HEK293 (cell line): ENCODE measurements around the gene UBL7.

Source experiments
- CTCF ChIP-seq: fragments of 450-650 bp; formaldehyde crosslinking; IDR thresholded peaks from 2 replicates; pipeline ENCODE4 v1.5.1; 2016; ENCODE audit warnings: missing biosample characterization, missing genetic modification characterization
- GLI4 ChIP-seq: fragments of 450-650 bp; formaldehyde crosslinking; IDR thresholded peaks from 2 replicates; pipeline ENCODE4 v1.5.1; 2016; ENCODE audit warnings: missing biosample characterization, missing genetic modification characterization
- GLIS1 ChIP-seq: fragments of 450-650 bp; formaldehyde crosslinking; IDR thresholded peaks from 2 replicates; pipeline ENCODE4 v1.5.1; 2016; ENCODE audit warnings: missing biosample characterization, missing genetic modification characterization
- INSM2 ChIP-seq: fragments of 450-650 bp; formaldehyde crosslinking; IDR thresholded peaks from 2 replicates; pipeline ENCODE4 v1.5.1; 2016; ENCODE audit warnings: missing biosample characterization, missing genetic modification characterization
- KLF10 ChIP-seq: fragments of 450-650 bp; IDR thresholded peaks from 2 replicates; pipeline ENCODE4 v1.5.1; 2018; ENCODE audit warnings: missing biosample characterization, mild to moderate bottlenecking, missing genetic modification characterization
- PATZ1 ChIP-seq: fragments of 450-650 bp; formaldehyde crosslinking; IDR thresholded peaks from 2 replicates; pipeline ENCODE4 v1.5.1; 2016; ENCODE audit warnings: missing biosample characterization, missing genetic modification characterization
- SALL2 ChIP-seq: fragments of 450-650 bp; formaldehyde crosslinking; IDR thresholded peaks from 2 replicates; pipeline ENCODE4 v1.5.0; 2017; ENCODE audit warnings: missing biosample characterization, mild to moderate bottlenecking, missing genetic modification characterization, borderline replicate concordance
- TRIM28 ChIP-seq: IDR thresholded peaks from 2 replicates; pipeline ENCODE4 v1.6.1; 2011; ENCODE audit warnings: low read length, control low read depth, borderline replicate concordance
- WT1 ChIP-seq: fragments of 450-650 bp; formaldehyde crosslinking; IDR thresholded peaks from 2 replicates; pipeline ENCODE4 v1.5.1; 2016; ENCODE audit warnings: missing biosample characterization, missing genetic modification characterization
- ZBTB1 ChIP-seq: fragments of 450-650 bp; formaldehyde crosslinking; IDR thresholded peaks from 2 replicates; pipeline ENCODE4 v1.5.1; 2016; ENCODE audit warnings: missing biosample characterization, missing genetic modification characterization
- ZBTB17 ChIP-seq: fragments of 450-650 bp; formaldehyde crosslinking; IDR thresholded peaks from 2 replicates; pipeline ENCODE4 v1.5.1; 2016; ENCODE audit warnings: missing biosample characterization, missing genetic modification characterization
- ZEB2 ChIP-seq: fragments of 450-650 bp; formaldehyde crosslinking; IDR thresholded peaks from 2 replicates; pipeline ENCODE4 v1.5.1; 2016; ENCODE audit warnings: missing biosample characterization, missing genetic modification characterization
- ZFHX2 ChIP-seq: fragments of 450-650 bp; formaldehyde crosslinking; conservative IDR thresholded peaks from 2 replicates; pipeline ENCODE4 v1.5.1; 2016; ENCODE audit warnings: missing biosample characterization, missing genetic modification characterization
- ZFP37 ChIP-seq: fragments of 450-650 bp; formaldehyde crosslinking; IDR thresholded peaks from 2 replicates; pipeline ENCODE4 v1.5.1; 2016; ENCODE audit warnings: missing biosample characterization, missing genetic modification characterization
- ZNF146 ChIP-seq: fragments of 450-650 bp; formaldehyde crosslinking; IDR thresholded peaks from 2 replicates; pipeline ENCODE4 v1.5.1; 2016; ENCODE audit warnings: missing biosample characterization, missing genetic modification characterization
- ZNF157 ChIP-seq: fragments of 450-650 bp; formaldehyde crosslinking; IDR thresholded peaks from 2 replicates; pipeline ENCODE4 v1.5.1; 2016; ENCODE audit warnings: missing biosample characterization, missing genetic modification characterization
- ZNF211 ChIP-seq: fragments of 450-650 bp; formaldehyde crosslinking; IDR thresholded peaks from 2 replicates; pipeline ENCODE4 v1.5.1; 2016; ENCODE audit warnings: low read depth, missing biosample characterization, missing genetic modification characterization
- ZNF239 ChIP-seq: fragments of 450-650 bp; formaldehyde crosslinking; IDR thresholded peaks from 2 replicates; pipeline ENCODE4 v1.5.1; 2016; ENCODE audit warnings: missing biosample characterization, missing genetic modification characterization
- ZNF302 ChIP-seq: fragments of 450-650 bp; formaldehyde crosslinking; IDR thresholded peaks from 2 replicates; pipeline ENCODE4 v1.5.1; 2016; ENCODE audit warnings: missing biosample characterization, missing genetic modification characterization, low read depth
- ZNF354C ChIP-seq: fragments of 450-650 bp; formaldehyde crosslinking; IDR thresholded peaks from 2 replicates; pipeline ENCODE4 v1.5.1; 2016; ENCODE audit warnings: missing biosample characterization, missing genetic modification characterization, low read depth, borderline replicate concordance
- ZNF362 ChIP-seq: fragments of 450-650 bp; formaldehyde crosslinking; IDR thresholded peaks from 2 replicates; pipeline ENCODE4 v1.5.1; 2016; ENCODE audit warnings: missing biosample characterization, missing genetic modification characterization
- ZNF37A ChIP-seq: fragments of 450-650 bp; IDR thresholded peaks from 2 replicates; pipeline ENCODE4 v1.5.1; 2018; ENCODE audit warnings: missing biosample characterization, missing genetic modification characterization
- ZNF398 ChIP-seq: fragments of 450-650 bp; formaldehyde crosslinking; IDR thresholded peaks from 2 replicates; pipeline ENCODE4 v1.5.1; 2017; ENCODE audit warnings: missing biosample characterization, missing genetic modification characterization
- ZNF624 ChIP-seq: fragments of 450-650 bp; formaldehyde crosslinking; IDR thresholded peaks from 2 replicates; pipeline ENCODE4 v1.5.1; 2017; ENCODE audit warnings: missing biosample characterization, missing genetic modification characterization
- ZNF629 ChIP-seq: fragments of 450-650 bp; formaldehyde crosslinking; IDR thresholded peaks from 2 replicates; pipeline ENCODE4 v1.5.1; 2017; ENCODE audit warnings: missing biosample characterization, missing genetic modification characterization
- ZNF639 ChIP-seq: fragments of 450-650 bp; formaldehyde crosslinking; IDR thresholded peaks from 2 replicates; pipeline ENCODE4 v1.5.1; 2016; ENCODE audit warnings: missing biosample characterization, missing genetic modification characterization
- ZNF664 ChIP-seq: fragments of 450-650 bp; formaldehyde crosslinking; IDR thresholded peaks from 2 replicates; pipeline ENCODE4 v1.5.1; 2016; ENCODE audit warnings: missing biosample characterization, missing genetic modification characterization
- ZSCAN30 ChIP-seq: fragments of 450-650 bp; IDR thresholded peaks from 2 replicates; pipeline ENCODE4 v1.5.1; 2018; ENCODE audit warnings: missing biosample characterization, mild to moderate bottlenecking, missing genetic modification characterization, moderate library complexity
- ZSCAN5A ChIP-seq: fragments of 450-650 bp; formaldehyde crosslinking; IDR thresholded peaks from 2 replicates; pipeline ENCODE4 v1.5.1; 2016; ENCODE audit warnings: missing biosample characterization, missing genetic modification characterization

Gene UBL7

GRCh38 chr15:74396445-74397238, 64.3 kb downstream of the UBL7 start (continued):
- no peak for TF ChIP-seq ZSCAN30
- no peak for TF ChIP-seq ZNF37A (tag by site-specific recombination)
- no peak for TF ChIP-seq SALL2
- TF ChIP-seq WT1, result no peak
- no peak for TF ChIP-seq GLI4 (tag by site-specific recombination)
- TF ChIP-seq ZNF639 (tag by site-specific recombination), result peak; percentile 51; the same call in 1 of the 2 replicates
- no peak for TF ChIP-seq ZBTB17 (tag by site-specific recombination)
- no peak for TF ChIP-seq ZNF624
- TF ChIP-seq ZNF398, result peak; percentile 29; the same call in 1 of the 2 replicates
- no peak for TF ChIP-seq ZNF239 (tag by site-specific recombination)
- peak; percentile 62; the same call in 1 of the 2 replicates for TF ChIP-seq KLF10 (tag by site-specific recombination)
- TF ChIP-seq TRIM28, result no peak
- 0 out of 2 replicates have a peak, but pooled peaks have one; percentile 27 for TF ChIP-seq ZFP37 (tag by site-specific recombination)
- TF ChIP-seq PATZ1 (tag by site-specific recombination), result no peak; the same call in 1 of the 2 replicates
- no peak for TF ChIP-seq ZNF354C (tag by site-specific recombination)
- no peak for TF ChIP-seq CTCF
- 0 out of 2 replicates have a peak, but pooled peaks have one; percentile 14 for TF ChIP-seq ZNF211 (tag by site-specific recombination)
- no peak for TF ChIP-seq ZNF157 (tag by site-specific recombination)
- peak; percentile 96 for TF ChIP-seq ZFHX2
- TF ChIP-seq ZNF302 (tag by site-specific recombination), result no peak
- TF ChIP-seq INSM2 (tag by site-specific recombination), result 0 out of 2 replicates have a peak, but pooled peaks have one; percentile 46
- peak; percentile 61; the same call in 1 of the 2 replicates for TF ChIP-seq ZNF629
- no peak for TF ChIP-seq ZBTB1 (tag by site-specific recombination)
- TF ChIP-seq ZNF362 (tag by site-specific recombination), result no peak
- TF ChIP-seq ZNF664 (tag by site-specific recombination), result no peak
- peak; percentile 55 for TF ChIP-seq GLIS1 (tag by site-specific recombination)
- no peak for TF ChIP-seq ZNF146 (tag by site-specific recombination)
- TF ChIP-seq ZEB2 (tag by site-specific recombination), result no peak
- TF ChIP-seq ZSCAN5A (tag by site-specific recombination), result no peak
